Cortex of kidney (tissue), 1 donor: ENCODE measurements around the gene CAPN1.
"Not testable (repeated sequence)": the region's sequence is repeated elsewhere in the genome, so short reads cannot be mapped to it uniquely, and the experiment has no call there.

Experiments used
- DNase-seq: peaks from one replicate; lab custom pipeline; 2025; lab: John Stamatoyannopoulos, UW

CAPN1 gene

DNA sequence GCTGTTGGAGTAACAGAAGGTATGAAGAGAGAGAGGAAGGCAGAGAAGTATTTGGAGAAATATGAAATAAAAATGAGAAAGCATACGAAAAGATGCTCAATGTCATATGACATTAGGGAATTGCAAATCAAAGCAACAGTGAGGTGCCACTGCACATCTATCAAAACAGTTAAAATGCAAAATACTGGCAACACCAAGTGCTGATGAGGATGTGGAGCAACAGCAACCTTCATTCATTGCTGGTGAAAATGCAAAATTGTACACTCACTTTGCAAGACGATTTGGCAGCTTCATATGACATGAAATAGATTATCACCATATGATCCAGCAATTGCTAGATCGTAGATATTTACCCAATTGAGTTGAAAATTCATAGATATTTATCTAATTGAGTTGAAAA, 21.1 kb upstream of the CAPN1 start:
- no peak for DNase-seq

DNA sequence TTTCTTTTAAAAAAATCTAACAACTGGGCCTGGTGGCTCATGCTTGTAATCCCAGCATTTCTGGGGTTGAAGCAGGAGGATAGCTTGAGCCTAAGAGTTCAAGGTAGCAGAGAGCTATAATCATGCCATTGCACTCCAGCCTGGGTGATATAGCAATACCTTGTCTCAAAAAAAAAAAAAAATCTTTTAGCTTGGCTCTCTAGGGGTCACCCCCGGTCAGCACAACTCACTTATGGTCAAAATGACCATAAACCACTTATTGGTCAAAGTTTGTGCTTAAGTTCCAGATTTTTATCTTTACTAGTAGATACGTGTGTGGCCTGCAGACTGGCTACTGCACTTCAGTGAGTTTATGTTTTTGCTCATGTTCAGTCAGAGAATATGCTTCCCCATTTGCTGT, 18.0 kb upstream of the CAPN1 start:
- no peak for DNase-seq

DNA sequence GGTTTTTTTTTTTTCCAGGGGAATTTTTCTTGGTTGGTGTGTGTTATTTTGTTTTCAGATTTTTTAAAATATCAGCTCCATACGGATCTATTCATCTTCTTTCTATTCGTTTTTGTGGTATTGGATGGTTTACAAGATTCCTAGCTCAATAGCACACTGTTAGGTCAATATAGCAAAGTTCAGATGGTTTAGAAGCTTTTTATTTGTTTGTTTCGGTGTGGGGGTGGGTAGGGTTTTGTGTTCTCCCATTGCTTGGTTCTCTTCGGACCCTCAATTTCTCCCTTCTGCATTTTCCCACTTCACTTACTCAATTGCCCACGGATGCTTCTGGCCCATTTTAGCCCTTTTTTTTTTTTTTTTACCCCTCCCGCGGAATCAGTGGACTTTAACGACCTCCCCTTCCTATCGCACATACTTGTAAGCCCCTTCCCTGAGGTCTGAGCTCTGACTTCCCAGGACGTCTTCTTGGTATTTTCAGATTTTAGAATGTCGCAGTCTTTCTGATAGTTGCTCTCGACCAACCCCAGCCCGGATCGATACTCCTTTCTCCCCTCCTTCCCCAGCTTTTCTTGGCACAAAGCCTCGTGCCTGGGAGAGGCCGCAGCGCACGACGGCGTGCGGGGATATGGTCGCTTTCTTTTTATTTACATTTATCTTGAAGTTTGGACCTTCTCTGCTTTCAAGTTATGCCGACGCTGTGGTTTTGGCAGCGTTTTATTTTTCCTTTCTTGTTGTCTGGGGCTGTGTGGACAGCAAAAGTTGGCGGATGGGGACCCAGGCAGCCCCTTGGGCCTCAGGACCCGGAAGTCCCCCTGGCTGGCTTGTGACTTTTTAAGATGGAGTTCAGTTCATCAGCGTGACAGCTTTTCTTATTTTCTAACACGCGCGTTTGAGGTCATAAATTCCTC, 16.1 kb upstream of the CAPN1 start:
- DNase-seq, result no peak

DNA sequence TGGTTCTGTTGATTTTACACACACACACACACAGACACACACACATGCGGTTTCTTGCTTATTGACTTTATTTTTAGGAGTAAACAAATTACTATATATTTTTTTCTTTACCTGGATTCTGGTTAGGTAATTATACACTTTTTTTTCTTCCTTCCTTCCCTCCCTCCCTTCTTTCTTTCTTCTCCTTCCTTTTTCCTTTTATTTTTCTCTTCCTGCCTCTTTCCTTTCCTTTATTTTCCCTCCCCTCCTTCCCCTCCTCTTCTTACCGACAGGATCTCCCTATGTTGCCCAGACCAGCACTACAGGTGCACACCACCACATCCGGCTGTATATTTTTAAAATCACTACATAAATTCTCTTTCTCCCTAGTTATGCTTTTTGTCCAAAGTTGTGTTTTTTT, 14.8 kb upstream of the CAPN1 start:
- DNase-seq, result no peak

DNA sequence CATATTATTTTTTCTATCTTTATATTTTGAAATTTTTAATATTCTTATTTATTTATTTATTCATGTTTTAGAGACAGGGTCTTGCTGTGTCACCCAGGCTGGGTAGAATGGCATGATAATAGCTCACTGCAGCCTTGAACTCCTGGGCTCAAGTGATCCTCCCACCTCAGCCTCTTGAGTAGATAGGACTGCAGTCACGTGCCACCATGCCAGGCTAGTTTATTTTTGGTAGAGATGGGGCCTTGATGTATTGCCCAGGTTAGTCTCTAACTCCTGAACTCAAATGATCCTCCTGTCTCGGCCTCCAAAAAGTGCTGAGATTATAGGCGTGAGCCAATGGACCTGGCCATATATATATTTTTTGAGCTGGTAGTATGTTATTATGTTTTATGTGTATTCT, 14.1 kb upstream of the CAPN1 start:
- no peak for DNase-seq

DNA sequence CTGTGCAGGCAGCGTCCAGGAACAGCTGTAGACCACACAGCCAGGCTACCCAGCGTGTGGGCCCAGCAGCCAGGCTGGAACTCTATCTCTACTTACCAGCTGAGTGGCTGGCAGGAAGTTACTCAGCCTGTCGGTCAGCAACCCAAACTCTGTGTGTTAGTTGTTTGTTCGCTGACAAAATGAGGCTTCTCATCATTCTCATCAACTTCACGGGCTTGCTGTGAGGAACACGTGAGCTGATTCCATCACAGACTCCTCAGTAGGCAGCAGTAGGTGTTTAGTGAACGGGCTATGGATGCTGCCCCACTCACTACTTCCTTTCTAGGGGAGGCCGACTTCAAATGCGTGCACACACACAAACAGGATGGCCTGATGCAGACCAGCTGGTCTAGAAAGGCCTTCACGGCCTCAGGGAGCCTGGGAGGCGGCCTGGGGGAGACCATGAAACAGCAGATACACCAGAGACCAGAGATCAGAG, 12.5 kb upstream of the CAPN1 start:
- no peak for DNase-seq

DNA sequence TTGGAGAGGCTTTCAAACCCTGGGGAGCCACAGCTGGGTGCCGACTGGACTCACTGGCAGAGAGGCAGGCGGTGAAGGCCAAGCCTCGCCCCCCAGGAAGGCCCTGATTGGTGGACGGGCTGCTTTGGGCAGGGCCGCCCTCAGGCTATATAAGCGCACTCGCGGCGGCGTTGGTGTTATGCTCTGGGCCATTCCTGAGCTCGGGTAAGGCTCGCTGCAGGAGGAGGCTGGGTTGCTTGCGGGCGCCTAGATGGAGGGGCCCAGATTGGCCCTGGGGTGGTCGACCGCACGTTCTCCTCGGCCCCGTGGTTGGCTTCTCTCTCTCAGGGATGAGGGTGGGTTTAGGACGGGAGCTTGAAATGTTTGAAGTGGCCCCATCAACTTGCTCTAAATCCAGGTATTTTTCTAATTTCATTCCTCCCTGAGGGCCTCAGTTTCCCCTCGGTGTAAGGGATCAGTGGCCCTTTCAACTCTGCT, 11.6 kb upstream of the CAPN1 start, which contains the start of gene SPDYC:
Gene SPDYC (plus strand): TSS at position 176 of the 477 bp plus-strand sequence. CDS start 1,125 bp downstream, outside the sequence.
- no peak for DNase-seq

DNA sequence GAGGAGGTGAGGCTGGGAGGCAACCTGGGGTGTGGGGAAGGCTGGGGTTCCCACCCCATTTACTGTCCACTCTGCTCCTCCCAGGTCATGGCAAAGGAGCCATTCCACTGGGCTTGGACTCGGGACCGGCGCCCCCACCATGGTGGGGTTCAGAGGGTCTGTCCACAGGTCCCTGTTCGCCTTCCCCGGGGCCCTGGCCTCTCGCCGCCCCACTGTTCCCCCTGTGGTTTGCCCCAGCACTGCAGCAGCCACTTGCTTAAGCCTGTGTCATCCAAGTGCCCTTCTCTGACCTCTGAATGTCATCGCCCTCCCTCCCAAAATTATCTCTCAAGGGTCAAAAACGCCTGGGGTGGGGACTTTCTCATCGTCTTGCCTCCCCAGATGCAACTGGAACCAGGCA, 9.1 kb upstream of the CAPN1 start:
- no peak for DNase-seq

DNA sequence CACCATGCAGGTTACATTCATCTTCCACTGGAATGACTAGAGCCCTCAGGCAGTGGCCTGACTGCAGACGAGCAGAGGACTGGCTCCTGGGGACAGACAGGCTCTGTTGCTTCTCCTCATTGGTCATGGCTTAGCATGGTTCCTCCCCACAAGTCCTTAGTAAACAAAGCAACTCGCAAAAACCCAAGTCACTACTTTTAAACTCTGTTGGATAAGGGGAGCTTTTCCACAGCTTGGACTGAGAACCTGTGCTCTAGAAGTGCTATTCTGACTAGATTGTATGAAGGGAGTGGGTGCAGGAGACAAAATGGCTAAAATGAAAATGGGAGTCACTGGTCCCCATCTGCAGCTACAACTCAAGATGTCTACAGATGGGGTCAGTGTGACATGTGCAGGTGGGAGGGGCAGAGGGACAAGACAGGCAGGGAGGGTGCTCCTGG, 7.1 kb upstream of the CAPN1 start:
- DNase-seq, result not testable (repeated sequence)

DNA sequence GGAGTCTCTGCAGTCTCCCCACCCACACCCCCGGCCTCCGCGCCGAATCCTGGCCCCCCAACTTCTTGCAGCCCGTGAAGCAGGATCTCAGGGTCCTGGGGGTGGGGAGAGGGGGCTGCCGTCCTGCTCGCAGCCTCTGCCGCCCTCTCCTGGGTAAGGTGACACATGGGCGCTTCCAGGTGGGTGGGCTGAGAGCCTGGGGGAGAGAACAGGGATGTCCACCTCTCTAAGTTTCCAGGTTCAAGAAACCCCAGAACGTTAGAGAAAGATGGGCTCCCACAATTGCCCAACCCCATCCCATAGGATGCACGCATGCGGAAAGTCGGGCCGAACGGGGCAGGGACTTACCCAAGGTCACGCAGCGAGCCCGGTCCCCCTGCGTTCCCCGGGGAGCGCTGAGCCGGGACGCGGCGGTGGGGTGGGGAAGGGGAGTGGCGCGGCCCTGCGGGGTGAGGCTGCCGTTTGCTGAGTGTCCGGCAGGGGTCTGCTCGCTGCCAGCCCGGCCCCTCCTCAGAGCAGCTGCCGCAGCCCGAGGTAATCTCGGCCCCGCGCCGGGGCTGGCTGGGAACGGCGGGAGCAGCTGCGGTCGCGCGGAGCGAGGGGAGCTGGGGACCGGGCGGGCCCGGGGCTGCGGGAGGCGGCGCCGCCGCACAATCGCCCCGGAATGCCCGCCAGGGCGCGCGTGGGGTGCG, 705 bp upstream of the CAPN1 start:
- no peak for DNase-seq

DNA sequence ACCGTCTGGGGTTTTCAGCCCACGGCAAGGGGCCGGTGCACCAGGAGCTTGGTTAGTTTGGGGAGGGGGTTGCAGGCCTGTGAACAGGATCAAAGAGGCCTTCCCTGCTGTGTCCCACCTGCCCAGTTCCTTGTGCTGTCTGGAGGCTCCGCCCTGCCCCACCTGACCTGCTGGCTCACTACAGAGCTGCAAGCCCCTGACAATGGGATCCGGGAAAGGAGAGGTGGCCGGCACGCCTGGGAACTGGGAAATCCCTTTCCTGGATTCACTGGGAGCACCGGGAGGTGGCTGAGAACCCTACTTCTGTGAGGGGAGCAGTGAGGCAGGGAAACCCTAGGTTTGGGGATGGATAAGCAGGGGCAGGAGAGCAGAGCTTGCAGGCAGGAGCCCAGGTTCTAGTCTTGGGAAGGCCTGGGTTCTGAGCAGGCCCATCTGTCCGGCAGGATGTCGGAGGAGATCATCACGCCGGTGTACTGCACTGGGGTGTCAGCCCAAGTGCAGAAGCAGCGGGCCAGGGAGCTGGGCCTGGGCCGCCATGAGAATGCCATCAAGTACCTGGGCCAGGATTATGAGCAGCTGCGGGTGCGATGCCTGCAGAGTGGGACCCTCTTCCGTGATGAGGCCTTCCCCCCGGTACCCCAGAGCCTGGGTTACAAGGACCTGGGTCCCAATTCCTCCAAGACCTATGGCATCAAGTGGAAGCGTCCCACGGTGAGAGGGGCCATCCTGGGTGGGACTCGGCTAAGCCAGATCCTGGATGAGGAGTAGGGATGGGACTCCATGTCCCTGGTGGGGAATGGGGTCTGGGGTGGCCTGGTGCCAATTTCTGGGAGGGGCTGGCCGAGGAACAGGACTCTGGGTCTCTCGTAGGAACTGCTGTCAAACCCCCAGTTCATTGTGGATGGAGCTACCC, 786 bp downstream of the CAPN1 start:
- DNase-seq, result no peak

DNA sequence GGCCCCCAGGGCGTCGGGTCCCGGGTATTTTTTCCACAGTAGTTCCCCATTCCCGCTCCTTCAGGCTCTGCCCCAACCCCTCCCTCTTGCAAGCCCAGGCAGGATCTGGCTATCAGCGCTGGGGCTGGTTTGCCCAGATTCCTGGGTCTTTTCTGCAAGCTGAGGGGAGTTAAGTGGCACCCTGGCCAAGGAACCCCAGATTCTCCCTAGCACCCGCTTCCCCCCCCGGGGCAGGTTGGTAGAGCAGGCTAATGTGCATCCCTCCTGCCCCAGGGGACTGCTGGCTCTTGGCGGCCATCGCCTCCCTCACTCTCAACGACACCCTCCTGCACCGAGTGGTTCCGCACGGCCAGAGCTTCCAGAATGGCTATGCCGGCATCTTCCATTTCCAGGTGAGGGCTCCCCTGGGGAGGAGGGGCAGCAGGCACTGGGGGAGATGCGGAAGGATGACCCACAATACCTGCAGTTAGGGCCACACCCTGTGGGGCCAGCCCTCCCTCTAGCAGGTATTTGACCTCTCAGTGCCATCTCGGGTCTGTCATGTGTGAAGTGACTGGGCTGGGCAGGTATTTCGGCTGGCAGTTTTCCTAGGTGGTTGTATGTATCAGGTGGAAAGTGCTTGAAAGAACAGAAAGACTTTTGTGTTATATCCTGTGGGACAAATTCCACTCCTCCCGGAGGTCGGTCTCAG, 1.6 kb downstream of the CAPN1 start:
- DNase-seq, result no peak

DNA sequence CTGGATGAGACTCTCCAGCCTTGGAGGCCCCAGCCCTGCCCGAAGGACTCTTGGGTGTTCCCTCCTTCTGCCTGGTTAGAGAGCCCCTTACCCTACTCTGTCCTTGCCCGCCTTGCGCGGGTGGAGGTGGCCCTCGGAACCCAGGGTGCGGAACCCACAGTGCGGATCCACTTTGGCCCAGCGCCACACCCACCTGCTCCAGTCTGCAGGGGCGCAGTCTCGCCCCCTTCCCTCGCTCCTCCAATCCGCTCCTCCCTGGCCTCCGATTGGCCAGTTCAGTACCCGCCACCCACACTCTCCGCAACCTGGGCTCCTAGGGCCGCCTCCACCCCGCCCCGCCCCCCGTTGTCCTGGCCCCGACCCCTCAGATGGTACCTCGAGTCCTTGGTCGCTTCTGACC, 2.4 kb downstream of the CAPN1 start:
- no peak for DNase-seq

DNA sequence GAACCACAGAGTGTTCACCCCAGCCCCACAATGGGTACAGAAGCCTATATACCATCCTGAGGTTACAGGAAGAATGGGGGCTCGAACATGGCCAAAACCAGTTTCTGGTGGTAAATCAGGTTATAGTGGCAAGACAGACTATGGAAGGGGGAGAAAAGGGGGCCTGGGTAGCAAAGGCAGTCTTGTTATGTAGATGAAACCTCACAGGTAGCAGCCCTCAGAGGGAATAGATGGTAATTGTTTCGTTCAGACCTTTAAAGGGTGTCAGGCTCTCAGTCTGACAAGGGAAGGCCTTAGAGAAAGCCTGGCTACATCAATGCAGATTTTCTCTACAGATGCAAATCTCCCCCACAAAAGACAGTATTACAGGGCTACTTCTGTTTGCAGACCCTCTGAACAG, 3.4 kb downstream of the CAPN1 start:
- DNase-seq, result no peak

DNA sequence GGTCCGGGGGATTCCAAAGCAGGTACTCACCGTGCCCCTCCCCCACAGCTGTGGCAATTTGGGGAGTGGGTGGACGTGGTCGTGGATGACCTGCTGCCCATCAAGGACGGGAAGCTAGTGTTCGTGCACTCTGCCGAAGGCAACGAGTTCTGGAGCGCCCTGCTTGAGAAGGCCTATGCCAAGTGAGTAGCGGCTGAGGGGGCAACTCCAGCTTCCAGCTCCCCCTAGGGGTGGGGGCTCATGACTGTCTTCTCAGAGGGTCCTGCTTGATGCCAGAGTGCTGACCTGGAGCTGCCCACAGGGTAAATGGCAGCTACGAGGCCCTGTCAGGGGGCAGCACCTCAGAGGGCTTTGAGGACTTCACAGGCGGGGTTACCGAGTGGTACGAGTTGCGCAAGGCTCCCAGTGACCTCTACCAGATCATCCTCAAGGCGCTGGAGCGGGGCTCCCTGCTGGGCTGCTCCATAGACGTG, 4.2 kb downstream of the CAPN1 start:
- no peak for DNase-seq

DNA sequence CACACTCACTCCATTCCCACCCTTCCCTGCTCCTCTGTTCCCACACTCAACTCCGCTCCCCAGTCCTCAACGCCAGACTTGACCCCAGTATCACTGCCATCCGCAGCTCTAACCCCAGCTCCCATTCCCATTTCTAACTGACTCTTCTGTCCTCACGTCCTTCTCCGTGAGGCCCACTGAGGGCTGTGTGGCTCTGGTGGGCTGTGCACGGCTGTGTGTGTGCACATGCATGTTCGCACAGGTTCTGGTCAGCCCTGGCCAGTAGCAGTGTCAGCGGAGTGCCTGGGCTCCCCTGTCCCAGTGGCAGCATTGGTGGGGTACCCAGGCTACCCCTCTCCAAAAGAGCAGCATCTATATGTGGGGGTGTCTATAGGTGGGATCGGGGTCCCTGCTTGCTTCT, 5.0 kb downstream of the CAPN1 start:
- no peak for DNase-seq

DNA sequence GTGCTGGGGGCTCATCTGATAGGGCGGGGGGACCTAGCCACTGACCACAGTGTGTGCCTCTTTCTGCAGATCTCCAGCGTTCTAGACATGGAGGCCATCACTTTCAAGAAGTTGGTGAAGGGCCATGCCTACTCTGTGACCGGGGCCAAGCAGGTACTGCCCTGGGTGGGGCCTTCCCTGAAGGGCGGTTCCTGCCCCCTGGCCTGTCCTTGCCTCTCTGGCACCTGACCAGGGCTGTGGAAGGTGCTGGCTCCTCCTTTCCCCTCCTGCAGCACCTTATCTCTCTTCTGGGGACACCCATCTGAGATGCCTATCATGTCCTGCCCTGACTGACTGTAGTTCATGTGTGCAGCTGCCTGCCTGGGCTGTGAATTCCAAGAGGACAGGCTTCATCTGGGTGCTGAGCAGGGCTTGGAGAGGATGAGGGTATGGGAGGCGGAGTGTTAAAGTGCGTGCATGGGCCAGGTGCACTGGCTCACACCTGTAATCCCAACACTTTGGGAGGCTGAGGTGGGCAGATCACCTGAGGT, 5.5 kb downstream of the CAPN1 start:
- no peak for DNase-seq

DNA sequence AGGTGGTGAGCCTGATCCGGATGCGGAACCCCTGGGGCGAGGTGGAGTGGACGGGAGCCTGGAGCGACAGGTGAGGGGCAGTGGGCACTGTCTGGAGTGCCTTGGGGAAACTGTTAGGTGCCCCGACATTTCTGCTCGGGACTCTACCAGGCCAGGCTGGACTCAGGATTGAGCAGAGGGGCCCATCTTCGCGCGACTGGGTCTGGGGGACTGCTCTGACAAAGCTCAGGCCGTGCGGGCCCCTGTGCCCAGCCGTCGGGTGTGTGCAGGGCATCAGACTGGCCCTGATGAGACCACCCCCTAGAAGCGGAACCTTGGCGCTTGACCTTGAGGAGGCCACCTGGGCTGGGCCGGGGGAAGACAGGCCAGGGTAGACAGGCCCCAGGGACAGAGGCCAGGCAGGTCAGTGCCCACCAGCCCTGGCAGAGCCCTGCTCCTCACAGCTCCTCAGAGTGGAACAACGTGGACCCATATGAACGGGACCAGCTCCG, 6.3 kb downstream of the CAPN1 start:
- DNase-seq, result no peak

DNA sequence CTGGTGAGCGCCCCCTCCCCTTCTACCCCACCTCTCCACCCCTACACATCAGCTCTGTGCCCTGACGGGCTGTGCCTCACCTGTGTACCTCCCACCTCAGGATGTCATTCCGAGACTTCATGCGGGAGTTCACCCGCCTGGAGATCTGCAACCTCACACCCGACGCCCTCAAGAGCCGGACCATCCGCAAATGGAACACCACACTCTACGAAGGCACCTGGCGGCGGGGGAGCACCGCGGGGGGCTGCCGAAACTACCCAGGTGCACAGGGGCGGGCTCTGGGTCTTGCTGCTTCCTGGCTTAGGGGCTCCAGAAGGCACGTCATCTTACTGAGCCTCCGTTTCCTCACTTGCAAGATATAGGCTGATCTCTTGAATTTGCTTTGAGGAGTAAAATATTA, 6.8 kb downstream of the CAPN1 start:
- no peak for DNase-seq

DNA sequence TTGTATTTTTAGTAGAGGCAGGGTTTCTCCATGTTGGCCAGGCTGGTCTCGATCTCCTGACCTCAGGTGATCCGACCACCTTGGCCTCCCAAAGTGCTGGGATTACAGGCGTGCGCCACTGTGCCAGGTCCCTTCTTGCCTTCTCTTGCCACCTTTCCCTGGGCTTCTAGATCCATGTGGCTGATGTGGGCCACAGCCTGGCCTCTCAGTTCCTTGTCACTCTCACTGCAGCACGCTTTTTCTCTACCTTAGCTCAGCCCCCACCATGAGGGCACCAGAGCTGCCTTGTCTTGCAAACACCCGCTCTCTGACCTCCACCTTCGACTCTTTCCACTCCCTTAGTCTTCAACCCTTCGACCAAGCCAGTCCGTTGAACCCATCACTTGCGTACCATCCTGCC, 7.5 kb downstream of the CAPN1 start:
- no peak for DNase-seq

DNA sequence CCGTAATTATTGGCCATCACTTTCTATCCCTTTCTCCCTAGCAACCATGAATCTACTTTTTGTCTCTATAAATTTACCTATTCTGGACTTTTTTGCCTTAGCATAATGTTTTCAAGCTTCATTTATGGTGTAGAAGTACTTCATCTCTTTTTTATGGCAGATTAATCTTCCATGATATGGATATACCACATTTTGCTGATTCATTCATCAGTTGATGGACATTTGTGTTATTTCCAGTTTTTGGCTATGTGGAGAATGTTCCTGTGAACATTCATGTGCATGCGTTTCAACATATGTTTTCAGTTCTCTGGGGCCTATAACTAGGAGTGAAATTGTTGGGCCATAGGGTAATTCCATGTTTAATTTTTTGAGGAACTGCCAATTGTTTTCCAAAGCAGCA, 12.8 kb downstream of the CAPN1 start:
- no peak for DNase-seq
